Measurements from ENCODE around the gene P3H4.
"Not testable (repeated sequence)": the region's sequence is repeated elsewhere in the genome, so short reads cannot be mapped to it uniquely, and the experiment has no call there.

The P3H4 gene, protein sequence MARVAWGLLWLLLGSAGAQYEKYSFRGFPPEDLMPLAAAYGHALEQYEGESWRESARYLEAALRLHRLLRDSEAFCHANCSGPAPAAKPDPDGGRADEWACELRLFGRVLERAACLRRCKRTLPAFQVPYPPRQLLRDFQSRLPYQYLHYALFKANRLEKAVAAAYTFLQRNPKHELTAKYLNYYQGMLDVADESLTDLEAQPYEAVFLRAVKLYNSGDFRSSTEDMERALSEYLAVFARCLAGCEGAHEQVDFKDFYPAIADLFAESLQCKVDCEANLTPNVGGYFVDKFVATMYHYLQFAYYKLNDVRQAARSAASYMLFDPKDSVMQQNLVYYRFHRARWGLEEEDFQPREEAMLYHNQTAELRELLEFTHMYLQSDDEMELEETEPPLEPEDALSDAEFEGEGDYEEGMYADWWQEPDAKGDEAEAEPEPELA

DNA sequence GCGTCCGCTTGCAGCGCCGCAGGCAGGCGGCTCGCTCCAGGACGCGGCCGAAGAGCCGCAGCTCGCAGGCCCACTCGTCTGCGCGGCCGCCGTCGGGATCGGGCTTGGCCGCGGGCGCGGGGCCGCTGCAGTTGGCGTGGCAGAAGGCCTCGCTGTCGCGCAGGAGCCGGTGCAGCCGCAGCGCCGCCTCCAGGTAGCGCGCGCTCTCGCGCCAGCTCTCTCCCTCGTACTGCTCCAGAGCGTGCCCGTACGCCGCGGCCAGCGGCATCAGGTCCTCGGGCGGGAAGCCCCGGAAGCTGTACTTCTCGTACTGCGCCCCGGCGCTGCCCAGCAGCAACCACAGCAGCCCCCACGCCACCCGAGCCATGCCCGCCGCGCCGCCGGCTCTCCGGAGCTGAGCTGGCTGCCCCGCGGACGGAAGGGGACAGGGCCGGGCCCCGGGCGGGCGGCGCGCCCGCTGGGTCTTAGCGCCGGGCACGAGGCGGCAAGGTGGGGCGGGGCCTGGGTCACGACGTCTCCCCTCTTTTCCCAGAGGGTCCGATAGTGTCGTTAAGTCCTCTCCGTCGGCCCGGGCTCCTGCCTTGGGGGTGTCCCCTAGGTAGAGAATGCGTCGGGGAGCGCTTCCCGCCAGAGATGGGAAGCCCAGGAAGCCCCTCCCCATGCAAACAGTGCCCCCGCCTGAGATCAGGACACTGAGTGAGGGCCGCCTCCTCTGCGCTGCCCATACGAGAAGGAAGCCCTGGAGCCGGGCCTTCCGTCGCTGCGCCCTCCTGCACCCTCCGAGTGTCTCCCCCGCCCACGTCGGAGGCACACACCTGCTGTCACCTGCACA lies at the start of gene P3H4:
Gene P3H4 (minus strand): TSS at position 401 of the 832 bp plus-strand sequence. CDS start 34 bp downstream, at position 367.
- DNase-seq = peak in 12 of 14 donors; percentile 32 to 87 (median 72)

DNA sequence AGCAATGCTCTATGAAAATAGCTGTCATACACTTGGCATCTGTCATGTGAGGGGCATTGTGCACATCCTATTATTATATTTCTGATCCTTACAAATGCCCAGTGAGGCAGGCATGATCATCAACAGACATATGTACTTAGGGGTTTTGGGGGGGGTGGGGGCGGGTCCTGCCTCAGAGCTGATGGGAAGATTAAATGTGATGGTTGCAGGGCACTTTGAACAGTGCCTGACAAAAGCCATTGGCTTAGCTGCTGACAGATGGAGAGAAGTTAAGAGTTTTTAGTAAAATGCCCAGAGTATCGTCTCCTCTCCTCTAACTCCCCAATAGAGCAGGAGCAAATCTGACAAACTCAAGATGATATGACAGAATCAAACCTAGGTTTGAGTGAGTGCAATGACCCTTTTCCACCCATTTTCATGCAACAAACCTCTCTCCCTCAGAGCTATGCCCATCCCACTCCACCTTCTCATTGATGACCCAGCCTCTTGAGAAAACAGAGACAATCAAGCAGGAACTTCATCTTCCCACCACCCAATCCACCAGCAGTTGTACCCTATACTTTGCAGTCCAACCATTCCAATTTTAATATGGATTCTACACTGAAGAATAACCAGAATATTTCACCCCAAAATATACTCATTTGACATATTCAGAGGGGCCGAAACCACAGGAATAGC lies 48.6 kb upstream of the P3H4 start:
- no peak for DNase-seq

DNA sequence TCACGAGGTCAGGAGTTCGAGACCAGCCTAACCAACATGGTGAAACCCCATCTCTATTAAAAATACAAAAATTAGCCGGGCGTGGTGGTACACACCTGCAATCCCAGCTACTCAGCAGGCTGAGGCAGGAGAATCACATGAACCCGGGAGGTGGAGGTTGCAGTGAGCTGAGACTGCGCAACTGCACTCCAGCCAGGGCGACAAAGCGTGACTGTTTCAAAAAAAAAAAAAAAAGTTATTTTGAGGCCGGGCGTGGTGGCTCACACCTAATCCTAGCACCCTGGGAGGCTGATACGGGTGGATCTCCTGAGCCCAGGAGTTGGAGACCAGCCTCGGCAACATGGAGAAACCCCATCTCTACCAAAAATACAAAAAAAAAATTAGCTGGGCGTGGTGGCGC lies 39.6 kb upstream of the P3H4 start:
- DNase-seq = not testable (repeated sequence)

DNA sequence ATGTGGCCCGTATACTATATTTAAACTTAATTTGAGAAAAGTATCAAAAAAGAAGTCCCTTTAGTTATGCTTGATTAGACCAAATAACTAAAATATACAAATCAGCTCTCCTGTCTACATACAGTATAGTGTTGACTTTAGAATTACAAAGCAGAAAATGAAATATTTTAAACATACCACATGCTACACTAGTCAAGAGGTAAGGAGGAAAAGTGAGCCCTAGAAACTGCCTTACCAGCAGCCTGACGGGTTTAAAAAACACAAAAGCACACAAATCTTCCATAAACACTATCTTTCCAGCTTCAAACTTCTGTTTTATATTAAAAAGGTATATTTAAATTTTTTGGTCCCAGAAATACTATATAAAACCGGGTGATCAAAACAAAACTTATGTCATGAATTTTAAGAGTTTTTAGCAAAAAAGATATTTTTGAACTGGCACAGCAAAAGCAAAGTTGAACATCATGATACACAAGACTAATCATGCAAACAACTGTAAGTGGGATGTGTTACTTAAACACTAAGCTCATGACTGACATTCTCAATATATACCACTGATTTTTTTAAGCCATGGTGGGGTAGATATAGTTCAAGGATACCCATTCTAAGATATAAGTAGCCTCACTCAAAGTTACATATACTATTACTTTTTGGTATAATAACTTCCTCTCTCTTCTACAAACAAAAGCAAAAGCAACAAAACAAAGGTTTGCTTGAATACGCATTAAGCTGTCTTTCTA lies 37.7 kb upstream of the P3H4 start:
- DNase-seq = no peak

DNA sequence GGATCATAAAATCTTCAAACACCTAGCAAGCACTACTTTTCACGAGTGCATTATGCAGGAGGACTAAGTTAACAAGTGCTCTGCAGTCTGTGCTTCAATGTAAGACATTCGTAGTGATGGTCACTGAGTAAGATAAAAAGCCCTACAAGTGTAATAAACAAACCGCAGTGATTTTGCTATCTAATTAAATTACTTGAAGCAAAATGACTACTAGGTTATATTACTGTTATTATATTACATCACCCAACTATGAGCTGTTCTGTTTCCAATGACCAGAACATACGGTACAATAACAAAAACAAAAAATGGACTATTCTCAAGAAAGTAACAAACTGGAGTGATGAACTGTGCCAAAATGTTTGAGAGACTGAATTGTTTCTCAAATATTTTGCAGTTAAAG lies 37.0 kb upstream of the P3H4 start:
- DNase-seq = no peak

DNA sequence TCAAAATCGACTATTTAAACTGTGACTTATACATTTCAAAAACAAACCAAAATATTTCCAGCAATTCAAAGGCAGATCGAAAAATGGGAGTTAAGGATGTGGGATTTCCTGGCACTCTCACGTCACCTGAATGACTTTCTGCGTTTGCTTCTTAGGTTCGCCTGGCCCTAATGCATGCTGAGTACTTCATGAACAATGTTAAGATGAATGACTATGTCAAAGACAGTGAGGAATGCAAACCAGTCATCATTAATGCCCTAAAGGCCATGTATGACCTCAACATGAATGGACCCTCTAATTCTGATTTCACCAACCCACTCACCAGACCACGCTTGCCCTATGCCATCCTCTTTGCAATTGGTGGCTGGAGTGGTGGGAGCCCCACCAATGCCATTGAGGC lies 33.2 kb upstream of the P3H4 start:
- DNase-seq = no peak

DNA sequence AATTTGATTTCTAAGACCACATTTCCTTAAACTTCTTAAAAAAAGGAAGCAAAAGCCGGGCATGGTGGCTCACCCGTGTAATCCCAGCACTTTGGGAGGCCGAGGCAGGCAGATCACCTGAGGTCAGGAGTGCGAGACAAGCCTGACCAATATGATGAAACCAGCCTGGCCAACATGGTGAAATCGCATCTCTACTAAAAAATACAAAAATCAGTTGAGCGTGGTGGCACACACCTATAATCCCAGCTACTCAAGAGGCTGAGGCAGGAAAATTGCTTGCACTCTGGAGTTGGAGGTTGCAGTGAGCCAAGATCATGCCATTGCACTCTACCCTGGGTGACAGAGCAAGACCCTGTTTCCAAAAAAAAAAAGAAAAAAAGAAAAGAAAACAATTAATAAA lies 29.0 kb upstream of the P3H4 start:
- DNase-seq = not testable (repeated sequence)

DNA sequence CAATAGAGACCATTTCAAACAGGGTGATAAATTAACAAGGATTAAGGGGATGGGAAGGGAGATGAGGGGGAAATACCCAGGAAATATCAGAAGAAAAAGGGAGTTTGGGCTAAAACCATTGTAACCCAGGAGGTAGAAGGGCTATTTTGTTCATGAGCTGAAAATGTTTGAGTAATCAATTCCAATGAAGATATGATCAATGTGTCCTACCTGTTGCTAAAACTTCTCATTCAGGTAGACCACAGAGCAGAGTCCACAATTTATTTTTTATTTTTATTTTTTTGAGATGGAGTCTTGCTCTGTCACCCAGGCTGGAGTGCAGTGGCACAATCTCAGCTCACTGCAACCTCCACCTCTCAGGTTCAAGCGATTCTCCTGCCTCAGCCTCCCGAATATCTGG lies 27.7 kb upstream of the P3H4 start:
- DNase-seq = not testable (repeated sequence)

DNA sequence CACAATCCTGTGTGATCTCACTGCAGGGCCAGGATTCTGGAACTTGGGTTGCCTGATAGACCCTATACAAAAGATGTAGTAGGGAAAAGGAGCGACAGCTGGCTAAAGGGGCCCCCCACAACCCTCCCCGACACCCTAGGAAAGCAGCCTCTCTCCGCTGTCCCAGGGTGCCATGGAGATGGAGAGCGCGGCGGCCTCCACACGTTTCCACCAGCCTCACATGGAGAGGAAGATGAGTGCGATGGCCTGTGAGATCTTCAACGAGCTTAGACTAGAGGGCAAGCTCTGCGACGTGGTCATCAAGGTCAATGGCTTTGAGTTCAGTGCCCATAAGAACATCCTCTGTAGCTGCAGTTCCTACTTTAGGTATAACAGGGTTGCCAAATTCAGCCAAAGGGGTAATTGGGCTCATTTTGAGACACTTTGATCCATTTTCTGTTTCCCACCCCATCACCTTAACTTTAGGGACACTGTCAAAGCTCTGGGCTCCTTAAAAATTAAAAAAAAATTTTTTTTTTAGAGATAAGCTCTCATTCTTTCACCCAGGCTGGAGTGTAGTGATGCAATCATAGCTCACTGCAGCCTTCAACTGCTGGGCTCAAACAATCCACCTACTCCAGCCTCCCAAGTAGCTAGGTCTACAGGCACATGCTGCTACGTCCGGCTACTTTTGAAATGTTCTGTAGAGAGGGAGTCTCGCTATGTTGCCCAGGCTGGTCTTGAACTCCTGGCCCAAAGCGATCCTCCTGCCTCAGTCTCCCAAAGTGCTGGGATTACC lies 26.2 kb upstream of the P3H4 start, which contains the start of gene KLHL10:
Gene KLHL10 (plus strand): TSS at position 65 of the 778 bp plus-strand sequence. CDS start 108 bp downstream, at position 173.
- DNase-seq = no peak

DNA sequence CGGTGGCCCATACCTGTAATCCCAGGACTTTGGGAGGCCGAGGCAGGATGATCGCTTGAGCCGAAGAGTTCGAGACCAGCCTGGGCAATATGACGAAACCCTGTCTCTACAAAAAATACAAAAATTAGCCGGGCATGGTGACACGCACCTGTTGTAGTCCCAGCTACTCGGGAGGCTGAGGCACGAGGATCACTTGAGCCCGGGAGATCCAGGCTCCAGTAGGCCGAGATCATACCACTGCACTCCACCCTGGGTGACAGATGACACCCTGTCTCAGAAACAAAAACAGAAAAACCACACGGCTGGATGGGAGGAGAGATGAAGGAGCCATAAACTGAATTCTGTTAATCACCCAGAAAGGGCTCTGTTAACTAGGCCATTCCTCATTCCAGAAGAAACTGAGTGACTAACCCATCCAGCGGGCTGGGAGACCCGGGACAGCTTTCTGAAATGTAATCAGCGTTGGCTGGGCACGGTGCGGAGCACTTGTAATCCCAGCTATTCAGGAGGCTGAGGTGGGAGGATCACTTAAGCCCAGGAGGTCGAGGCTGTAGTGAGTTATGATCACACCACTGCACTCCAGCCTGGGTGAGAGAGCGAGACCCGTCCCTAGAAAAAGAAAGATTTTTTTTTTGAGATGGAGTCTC lies 24.9 kb upstream of the P3H4 start:
- DNase-seq = no peak

DNA sequence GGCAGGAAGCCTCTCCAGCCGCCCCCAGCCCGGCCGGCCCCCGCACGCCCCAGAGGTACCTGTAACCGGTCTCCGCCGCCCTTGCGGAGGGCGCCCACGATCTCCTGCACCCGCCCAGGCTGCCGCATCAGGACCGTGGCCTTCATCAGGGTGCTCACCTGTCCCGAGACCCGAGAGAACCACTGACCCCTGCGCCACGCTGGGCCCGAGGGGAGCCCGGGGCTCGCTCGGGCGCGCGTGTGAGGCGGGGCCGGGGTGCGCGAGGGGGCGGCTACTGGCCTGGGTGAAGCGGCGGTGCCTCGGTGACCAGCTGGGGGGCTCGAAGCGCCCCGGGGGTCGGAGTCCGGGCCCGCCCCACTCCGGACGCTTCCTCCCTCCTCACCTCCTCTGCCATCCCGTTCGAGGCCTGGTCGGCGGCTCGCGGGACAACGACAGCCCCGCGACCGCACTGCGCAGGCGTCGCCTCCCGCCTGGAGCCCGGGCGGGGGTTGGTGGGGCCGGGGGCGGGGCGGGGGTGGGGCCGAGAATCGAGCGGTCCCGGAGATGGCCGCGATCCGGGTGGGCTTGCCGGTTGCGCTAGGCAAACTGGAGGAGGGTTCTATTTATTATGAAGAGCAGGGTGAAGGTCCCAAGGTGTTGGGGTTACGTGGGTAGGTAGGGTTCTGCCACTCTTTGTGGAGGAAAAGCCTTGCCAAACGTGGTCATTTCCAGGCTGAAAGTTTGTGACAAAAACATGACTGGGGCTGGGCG lies 24.2 kb upstream of the P3H4 start, which contains the start of gene NT5C3B:
Gene NT5C3B (minus strand): TSS at position 433 of the 750 bp plus-strand sequence. CDS start 39 bp downstream, at position 394.
- DNase-seq = peak in 11 of 14 donors; percentile 4 to 76 (median 45)

DNA sequence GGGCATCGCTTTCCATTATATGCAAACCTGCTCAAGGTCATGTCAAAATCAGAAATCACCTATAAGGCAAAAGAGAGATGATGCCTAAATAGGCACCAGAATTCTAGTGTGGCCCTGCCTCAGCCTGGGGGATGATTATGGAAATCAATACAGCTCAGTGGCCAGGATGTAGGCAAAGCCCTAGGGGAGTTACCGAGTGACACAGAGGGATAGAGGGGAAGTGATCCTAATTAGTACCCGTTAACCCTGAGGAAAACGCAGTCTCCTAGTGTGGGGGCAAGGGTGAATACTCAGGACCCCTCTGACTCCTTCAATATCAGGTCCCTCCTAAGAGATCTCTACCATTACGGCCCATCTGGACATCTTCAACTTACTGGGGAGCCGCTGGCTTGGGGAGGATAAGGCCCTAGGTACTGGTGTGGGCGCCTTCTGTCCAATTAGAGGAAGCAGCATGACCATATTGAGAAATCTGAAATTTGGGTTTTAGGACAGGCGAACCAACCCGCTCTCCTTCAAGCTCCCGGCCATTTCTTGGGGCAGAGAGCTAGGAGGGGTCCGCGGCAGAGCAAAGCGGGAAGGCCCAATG lies 23.6 kb upstream of the P3H4 start:
- DNase-seq = peak in 3 of 14 donors; percentile 12 to 41 (median 30)

DNA sequence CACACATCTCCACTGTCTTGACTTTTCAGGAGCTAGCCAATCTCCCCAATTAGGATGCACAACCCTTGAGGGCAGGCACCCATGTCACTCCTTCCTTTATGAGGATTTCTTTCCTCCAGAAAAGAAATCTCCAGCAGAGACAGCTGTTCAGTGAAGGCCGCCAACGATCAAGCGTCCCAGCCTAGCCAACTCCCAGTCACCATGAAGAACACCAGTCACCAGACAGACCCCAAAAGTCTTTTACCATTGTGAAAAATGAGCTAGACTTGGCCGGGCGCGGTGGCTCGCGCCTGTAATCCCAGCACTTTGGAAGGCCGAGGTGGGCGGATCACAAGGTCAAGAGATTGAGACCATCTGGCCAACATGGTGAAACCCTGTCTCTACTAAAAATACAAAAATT lies 18.2 kb upstream of the P3H4 start:
- not testable (repeated sequence) for DNase-seq

DNA sequence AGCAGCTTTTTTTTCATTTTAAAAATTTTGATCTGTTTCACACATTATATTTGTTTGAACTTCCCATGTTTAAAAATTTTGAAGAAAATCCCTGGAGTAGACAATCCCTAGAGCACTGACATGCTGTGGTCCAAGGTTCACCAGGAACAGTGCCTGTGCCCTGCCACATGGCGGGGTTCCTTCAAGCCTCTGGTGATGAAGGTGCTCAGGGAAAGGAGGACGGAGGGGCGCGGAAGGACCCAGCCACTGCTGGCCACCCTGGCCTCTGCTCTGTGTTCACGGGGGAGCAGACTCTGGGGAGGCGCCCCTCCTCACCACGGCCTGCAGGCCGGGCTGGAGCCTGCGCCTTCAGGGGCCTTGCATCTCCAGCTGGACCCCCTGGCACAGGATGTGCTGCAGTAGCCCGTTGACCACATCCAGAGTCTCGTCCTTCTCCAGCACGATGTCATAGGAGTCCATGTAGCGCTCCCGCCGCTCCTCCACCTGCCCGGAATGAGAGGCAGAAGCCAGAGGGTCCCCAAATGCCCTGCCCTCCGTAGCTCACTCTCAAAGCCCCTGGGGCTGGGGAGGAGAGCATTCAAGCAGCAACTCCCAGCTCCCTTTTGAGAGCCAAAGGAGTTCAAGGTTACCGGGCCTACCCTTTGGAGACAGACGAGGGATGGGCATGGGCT lies 13.6 kb upstream of the P3H4 start:
- DNase-seq = no peak

DNA sequence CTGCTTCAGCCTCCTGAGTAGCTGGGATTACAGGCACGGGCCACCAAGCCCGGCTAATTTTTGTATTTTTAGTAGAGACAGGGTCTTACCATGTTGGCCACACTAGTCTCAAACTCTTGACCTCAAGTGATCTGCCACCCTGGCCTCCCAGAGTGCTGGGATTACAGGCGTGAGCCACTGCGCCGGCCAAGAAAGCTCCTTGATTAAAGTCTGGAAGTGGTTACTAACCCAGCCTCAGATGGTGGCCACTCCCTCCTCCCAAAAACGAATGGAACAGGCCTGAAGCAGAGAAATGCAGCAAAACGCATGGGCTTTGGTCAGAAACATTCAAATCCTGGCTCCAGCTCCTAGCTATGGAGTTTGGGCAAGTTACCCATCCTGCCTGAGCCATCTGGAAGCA lies 12.3 kb upstream of the P3H4 start:
- DNase-seq = no peak

DNA sequence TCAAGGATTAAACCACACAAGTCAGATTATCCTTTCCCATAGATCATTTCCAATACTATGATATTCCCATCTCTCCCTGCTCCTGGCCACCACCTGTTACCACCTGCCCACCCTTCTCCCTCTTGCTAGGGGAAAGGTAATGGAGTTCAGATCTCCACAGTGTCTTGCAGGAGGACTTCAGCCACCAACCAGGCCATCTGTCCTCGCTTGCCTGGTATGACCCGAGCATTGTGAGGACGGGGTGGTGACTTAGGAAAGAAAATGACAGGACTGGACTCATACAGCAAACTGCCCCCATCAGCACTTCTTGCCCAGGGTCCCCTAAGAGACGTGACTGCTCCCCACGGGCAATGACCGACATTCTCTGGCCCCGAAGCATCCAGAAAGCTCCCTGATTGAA lies 11.8 kb upstream of the P3H4 start:
- no peak for DNase-seq

DNA sequence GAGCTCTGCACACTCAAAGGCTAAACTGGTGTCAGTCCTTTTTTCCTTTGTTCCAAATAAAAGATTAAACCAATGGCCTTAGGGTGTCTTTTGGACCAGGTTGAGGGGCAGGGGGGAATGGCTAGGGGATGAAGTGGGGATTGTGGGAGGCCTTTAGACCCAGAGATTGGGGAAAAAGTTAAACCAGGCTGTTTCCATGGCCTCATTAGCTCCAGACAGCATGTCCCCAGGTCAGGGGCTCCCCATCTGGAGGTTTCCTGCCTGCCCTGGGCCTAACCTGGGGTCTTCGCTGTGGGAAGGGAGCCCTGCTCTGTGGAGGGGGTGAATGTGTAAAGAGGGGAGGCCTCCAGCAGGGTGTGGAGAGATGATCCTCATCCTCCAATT lies 11.4 kb upstream of the P3H4 start:
- DNase-seq = no peak

DNA sequence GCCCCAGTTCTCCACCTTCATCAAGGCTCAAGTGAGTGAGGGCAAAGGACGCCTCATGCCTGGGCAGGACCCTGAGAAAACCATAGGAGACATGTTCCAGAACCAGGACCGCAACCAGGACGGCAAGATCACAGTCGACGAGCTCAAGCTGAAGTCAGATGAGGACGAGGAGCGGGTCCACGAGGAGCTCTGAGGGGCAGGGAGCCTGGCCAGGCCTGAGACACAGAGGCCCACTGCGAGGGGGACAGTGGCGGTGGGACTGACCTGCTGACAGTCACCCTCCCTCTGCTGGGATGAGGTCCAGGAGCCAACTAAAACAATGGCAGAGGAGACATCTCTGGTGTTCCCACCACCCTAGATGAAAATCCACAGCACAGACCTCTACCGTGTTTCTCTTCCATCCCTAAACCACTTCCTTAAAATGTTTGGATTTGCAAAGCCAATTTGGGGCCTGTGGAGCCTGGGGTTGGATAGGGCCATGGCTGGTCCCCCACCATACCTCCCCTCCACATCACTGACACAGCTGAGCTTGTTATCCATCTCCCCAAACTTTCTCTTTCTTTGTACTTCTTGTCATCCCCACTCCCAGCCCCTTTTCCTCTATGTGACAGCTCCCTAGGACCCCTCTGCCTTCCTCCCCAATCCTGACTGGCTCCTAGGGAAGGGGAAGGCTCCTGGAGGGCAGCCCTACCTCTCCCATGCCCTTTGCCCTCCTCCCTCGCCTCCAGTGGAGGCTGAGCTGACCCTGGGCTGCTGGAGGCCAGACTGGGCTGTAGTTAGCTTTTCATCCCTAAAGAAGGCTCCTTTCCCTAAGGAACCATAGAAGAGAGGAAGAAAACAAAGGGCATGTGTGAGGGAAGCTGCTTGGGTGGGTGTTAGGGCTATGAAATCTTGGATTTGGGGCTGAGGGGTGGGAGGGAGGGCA lies 10.7 kb upstream of the P3H4 start:
- DNase-seq = no peak
